ENCODE results near the gene ZFYVE9.

Gene ZFYVE9

DNA sequence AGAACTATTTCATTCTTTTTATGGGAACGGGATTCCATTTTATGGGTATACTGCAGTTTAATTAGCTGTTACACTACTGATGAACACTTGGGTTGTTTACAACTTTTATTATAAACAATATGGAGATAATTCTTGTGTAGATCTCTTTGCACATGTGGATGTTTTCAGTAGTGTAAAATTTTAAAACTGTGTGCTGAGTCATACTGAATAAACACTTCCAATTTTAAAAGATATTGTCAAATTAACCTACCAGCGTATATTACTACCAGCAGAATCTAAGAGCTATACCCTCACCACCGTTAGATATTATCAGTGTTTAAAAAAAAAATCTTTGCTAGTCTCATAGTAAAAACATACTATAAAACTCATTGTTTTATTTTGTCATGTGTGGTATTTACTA, 118.0 kb downstream of the ZFYVE9 start:
- DNase-seq, result no peak

DNA sequence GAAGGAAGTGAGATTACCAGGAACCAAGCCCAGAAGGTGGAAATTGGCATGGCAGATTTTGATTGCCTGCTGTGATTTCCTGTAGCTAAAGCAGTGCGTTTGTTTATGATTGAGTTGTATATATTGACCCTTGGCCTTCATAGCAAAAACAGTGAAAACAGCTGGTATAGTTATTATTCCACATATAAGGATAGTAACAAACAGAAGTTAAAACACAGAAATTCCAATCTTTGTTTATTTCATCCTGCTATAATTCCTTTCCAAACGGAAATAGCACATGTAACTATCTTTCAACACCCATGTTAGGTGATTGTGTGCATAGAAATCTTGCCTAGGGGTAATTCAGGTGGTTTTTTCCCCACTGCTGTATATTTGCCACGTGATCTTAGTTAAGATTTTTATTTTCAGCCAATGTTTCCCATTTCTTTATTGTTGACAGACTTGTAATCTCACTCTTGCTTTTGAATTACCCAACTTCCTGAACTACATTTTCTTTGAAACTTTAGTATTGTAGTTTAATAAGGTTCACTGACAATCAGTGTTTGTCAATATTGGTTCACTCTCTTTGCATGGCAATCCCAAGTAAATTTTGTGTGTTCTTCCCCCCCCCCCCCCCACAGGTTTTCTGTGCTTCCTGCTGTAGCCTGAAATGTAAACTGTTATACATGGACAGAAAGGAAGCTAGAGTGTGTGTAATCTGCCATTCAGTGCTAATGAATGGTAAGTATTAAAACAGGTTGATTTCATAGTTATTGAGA, 121.4 kb downstream of the ZFYVE9 start:
- no peak for DNase-seq

DNA sequence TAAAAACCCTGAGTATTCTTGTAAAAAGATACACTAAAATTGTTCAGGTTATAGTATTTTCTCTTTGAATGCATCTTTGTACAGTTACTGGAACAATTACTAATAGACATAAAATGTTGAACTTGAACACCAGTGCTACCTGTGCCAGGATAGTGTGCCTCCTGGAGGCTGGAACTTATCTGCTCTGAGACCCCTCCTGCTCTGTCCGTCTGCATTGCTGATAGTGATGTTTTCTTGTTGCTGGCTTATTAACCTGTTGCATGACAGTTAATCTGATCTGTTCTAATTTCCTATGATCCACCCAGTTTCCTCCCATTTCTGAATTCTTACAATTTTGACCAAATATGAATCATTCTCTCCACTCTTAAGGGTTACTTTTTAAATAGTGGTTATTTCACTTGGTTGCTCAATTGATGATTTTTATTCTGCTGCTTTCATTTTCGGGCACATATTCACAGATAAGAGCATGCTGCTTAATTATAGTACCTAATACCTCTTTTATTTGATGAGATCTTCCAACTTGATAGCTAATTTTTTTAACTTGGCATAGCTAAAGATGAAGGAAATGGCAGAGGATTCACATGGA, 122.7 kb downstream of the ZFYVE9 start:
- no peak for DNase-seq

DNA sequence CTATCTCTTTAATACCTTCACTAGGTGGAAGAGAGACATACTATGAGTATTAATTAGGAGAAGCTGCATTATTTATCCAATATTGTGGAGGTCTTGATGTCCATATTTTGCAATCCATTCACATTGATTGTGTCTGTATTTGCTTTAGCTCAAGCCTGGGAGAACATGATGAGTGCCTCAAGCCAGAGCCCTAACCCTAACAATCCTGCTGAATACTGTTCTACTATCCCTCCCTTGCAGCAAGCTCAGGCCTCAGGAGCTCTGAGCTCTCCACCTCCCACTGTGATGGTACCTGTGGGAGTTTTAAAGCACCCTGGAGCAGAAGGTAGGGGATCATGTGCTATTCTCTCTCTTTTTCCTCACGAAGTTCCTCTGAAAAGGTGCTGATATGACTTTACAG, 124.6 kb downstream of the ZFYVE9 start:
- no peak for DNase-seq

DNA sequence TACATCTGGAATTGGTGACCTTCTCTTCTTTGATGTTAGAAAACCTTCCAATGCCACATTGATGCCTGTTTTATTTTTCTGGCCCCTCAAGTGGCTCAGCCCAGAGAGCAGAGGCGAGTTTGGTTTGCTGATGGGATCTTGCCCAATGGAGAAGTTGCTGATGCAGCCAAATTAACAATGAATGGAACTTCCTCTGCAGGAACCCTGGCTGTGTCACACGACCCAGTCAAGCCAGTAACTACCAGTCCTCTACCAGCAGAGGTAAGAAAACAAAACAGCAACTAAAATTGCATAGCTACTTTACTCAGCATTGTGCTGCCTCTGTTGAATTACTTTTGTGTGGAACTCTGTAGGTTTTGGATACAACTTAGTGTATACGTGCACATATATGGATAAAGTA, 126.5 kb downstream of the ZFYVE9 start:
- no peak for DNase-seq

DNA sequence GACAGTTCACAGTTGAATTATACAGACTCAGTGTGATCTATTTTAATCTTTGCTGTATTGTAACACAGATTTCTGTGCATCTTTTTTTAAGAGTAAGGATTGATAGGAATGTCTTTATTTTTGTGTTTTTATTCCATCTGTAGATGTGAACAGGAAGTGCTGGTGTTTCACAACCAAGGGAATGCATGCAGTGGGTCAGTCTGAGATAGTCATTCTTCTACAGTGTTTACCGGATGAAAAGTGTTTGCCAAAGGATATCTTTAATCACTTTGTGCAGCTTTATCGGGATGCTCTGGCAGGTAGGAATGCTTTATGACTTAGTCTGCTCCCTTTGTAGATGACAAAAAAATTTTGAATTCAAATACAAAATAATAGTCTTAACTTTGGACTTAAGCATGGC, 139.6 kb downstream of the ZFYVE9 start:
- DNase-seq, result no peak

DNA sequence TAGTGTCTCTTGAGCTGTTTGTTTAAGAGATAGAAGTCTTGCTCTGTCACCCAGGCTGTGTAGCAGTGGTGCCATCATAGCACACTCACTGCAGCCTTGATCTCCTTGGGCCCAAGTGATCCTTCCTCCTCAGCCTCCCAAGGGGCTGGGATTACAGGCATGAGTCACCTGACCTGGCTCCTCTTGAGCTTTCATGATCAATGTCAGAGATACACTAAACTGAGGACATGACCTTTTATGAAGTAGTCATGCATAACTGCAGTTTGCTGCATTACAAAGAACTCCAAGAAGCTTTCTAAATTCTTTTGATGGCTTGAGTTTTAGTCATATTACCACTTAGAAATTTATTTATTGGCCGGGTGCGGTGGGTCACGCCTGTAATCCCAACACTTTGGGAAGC, 146.4 kb downstream of the ZFYVE9 start:
- DNase-seq, result no peak

DNA sequence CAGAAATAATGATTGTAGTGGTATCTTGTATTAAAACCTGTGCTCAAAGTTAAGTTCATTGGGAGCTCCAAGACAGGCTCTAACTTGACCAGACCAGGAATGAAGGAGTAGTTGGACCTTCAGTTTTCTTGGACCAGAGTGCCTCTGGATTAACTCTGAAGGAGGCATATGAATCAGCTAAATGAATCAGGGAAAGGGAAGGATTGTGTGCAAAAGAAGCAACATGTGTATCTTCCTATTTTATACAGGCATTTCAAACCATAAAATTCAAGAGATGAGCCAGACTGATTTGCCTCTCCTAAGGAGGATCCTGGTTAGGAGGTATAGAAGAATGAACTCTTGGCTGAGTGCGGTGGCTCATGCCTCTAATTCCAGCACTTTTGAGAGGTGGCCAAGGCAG, 152.7 kb downstream of the ZFYVE9 start:
- no peak for DNase-seq

DNA sequence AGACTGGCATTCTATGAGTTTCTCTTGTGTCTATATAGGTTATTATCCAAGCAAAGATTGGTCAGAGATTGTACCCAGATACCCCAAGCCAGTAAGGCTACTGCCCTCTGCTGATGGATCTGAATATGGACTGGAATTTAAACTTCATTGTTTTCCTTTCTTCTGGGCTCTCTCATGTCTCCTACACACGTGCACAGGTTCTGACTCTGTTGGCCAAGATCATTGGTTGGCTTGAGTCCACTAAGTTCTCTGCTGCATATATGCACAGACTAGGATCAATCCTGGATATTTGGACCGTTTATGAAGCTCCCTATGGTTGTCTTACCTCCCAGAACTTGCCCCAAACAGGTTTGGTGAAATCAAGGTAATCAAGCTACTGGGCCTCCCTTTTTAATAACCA, 154.5 kb downstream of the ZFYVE9 start:
- DNase-seq, result peak; percentile 2

DNA sequence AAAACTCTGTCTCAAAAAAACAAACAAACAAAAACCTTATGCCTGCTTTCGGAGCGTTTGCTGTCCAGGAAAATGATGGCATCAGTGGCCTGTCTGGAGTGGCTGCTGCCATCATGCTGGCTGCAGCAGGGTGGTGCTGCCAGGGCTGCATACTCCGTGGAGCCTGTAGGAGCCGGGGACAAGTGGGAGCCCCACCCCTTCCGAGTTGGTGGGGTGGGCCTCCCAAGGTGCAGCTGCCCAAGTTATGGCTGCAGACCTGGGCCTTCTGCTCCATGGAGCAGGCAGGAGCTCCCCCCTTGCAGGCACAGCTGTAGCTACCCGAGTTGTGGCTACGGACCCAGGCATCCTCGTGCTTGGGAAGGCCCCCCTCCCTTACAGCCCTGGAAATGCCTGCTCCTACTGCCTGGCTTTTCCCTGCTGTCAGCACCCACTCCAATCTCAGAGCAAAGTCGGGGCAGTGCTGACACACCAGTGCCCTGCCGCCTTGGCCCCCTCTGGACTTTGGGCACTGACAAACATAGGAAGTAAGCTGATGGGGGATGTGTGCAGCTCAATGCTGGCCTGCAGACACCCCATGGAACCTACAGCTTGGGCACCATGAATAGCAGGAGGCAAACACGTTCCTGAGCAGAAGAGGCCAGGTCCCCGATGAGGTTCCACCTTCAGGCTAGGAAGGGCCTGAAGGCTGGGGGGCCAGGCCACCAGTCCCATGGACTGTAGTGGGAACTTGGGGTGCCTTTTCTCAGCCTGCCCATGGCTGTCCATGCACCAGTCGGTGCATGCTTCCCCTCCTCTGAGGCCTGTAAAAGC, 163.7 kb downstream of the ZFYVE9 start:
- no peak for DNase-seq

DNA sequence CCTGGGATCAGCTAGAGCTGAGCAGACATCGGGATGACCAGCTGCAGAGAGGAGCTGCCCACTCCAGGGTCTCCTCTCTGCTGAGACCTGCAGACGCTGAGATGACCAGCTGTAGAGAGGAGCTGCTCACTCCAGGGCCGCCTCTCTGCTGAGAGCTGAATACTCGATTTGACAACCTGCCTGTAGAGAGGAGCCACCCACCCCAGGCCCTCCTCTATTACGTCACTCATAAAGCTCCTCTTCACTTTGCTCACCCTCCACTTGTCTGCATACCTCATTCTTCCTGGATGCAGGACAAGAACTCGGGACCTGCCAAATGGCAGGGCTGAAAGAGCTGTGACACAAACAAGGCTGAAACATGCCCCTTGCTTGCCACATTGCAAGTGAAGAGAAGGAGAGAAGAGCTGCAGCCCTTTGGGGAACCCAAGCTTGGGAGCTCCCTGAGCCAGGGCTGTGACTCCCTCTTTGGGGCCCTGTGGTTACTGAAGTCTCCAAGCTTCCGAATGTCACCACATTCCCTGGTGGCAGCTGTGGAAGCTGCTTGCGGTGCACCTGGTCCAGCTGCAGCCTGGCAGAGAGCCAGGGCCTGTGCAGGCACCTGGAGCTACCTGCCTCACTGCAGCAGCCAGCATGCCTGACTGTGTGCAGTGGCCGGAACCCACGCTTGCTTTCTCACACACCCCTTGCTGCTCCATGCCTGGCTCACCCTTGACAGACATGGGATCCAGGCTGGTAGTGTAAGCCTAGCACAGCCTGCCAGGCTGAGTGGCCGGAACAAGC, 164.5 kb downstream of the ZFYVE9 start:
- DNase-seq, result peak; percentile 87

DNA sequence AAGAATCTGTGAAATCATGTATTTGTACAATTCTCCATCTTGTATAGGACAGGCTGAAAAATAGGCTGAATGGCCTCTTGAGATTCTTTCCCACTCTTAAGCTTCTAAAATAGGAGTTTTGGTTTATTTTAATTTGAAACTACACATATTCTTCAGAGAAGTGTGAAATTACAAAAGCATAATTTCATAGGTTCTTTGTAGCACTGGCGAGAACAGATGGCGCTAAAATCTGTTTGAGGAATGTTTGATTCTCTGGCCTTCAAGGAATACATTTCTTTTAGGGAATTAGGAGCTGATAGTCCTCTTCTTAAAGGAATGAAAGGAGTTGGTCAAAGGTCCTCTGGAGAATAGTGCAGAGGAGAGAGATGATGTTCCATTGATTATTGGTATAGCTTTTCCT, 179.2 kb downstream of the ZFYVE9 start:
- DNase-seq, result no peak

DNA sequence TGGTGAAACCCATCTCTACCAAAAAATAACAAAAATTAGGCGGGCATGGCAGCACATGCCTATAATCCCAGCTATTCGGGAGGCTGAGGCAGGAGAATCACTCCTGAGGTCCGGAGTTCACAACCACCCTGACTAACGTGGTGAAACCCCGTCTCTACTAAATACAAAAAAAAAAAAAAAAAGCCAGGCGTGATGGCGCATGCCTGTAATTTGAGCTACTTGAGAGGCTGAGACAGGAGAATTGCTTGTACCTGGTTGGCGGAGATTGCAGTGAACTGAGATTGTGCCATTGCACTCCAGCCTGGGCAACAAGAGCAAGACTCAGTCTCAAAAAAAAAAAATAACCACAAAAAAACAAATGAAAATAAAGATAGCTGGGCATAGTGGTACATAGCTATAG, 181.8 kb downstream of the ZFYVE9 start:
- peak; percentile 22 for DNase-seq

DNA sequence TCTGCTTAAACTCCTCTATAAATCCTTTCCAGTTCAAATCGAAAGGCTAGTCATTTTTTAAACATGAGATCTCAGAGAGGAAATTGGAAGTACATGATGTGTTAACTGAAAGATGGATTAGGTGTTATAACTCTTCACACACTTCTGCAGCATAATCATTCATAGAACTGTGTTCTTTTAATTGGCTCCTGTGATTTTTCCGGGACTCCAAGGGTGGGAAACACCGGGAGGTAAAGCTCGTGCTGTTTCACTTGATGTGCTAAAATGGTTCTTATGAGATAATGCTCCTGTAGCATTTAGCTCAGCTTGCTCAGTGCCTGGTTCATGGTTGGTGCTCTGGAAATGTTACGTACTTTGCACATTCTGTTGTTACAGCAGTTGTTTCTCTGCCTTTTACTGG, 183.9 kb downstream of the ZFYVE9 start:
- DNase-seq, result no peak

DNA sequence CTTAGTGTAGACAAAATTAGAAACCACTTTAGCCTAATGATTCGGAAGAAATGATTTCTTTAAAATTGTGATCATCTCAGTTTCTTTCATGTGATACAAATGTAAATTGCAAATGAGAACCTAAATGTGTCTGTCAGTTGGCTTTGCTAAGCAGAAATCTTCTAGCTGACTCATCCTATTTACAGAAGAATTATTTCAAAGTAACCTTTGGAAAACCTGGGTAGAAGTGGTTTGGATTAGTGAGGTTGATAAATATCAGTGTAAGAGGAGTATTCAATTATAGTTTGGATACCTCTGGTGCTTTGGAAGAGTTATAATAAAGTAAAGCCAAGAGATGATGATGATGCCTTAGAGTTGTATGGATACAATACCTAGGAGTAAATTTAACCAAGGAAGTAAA, 186.7 kb downstream of the ZFYVE9 start:
- no peak for DNase-seq

DNA sequence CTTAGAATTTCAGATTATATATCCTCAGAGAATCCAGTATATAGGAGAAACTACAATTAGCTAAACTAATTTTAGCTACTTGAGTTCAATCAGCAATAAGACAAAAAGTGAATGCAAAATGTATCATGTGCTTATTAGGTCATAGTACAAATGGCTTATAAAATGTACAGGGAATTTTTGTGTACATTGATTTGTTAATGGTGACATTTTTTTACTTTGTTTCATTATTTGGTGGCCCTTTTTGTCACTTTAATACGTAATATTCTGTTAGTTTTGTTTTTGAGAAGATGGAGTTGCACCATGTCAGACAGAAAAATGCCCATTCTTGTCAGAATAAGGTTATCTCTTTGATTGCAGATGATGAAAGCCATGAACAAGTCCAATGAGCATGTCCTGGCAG, 190.5 kb downstream of the ZFYVE9 start:
- no peak for DNase-seq

DNA sequence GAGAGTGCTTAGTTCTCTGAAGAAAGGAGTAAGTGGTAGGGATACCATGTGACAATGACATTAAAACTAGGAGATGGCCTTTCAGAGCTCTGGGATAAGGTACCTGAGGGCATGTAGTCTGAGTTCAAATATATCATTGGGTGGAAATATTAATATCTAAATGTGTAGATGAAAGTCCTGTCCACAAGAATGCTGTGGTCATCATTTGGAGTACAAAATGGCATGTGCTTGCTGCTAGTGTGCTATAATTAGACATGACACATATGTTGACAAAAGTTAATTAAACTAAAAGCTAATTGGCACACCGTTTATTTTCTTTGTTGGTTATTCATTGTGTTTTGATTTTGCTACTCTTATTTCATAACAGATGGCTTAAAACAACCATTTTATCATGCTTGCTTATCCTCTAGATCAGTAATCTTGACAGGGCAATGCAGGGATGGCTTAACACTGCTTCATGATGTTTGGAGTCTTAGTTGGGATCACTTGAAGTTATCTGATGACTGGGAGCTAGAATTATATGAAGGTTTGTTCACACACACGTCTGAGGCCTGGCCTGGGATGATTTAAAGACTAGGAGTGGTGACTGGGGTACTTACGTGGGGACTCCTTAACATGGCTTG, 193.1 kb downstream of the ZFYVE9 start:
- no peak for DNase-seq

DNA sequence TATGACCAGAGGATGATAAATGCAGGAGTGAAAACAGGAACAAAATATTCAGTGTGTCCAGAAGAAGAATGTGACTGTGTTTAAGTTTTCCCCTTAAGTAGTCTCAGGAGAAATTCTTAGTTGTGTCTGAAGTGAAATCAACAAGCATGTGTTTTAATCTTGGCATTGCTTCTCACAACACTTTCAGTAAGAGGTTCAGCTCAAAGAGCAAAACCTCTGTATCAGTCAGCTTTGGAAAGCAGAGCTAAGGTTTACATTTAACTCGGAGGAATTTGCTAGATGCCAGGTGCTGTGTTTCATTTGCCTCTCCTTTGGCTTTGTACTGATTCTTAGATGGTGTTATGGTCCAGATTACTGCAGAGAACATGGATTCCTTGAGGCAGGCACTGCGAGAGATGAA, 195.6 kb downstream of the ZFYVE9 start:
- no peak for DNase-seq

DNA sequence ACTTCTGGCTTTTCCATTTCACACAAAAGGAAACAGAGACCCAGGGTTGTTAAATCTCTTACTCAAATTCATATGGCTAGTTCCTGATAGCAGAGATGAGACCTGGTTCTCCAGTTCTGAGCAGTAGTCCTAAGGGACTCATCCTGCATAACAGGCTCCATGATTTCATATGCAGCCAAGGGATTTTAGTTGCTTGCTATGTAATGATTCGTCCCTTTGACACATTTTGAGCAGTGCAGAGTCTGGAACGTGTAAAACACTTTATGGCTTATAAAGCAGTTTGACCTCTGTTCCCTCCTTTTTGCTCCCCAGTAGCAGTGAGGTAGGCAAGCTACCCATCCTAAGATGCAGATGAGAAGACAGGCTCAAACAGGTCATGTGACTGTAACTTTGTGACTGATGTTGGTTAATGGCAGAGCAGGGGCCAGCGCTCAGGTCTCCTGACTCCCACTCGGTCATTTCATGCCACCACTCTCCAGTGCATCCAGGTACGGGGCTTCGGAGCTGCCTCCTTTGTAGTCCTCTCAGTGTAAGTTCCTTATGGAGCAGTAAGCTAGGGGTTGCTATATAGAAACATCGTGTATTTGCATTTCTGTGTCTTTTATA, 199.9 kb downstream of the ZFYVE9 start:
- DNase-seq, result no peak

DNA sequence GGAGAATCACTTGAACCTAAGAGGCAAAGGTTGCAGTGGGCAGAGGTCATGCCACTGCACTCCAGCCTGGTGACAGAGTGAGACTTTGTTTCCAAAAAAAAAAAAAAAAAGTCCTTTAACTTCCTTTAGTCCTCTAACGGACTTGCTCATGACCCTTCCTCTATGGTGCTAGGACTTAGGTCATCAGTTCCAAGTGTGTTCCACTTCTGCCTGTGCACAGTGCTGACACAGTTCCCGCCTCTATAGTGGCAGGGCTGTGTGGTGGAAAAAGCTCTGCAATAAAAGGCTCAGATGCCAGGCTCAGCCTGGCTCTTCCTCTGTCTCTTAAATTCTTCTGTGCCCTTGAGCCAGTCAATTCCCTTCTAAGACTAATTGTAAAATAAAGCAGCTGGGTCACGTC, 202.1 kb downstream of the ZFYVE9 start:
- no peak for DNase-seq

DNA sequence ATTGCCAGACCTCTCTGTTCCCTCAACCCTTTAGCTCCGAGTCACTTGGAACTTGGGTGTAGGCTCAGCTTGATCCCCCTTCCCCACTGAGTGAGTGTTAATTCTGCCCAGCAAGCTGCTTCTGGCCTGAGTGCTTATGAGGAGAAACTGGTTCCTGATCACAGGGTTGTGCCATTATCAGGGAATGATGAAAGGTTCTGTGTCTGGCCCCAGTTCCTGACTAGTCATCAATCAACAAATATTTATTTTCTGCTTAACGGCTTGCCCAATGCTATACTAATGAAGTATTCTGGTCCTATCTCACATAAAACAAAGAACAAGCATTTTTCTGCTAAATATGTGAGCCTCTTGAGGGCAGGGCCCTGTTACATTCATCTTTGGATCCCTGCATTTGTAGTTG, 203.4 kb downstream of the ZFYVE9 start:
- DNase-seq, result no peak

DNA sequence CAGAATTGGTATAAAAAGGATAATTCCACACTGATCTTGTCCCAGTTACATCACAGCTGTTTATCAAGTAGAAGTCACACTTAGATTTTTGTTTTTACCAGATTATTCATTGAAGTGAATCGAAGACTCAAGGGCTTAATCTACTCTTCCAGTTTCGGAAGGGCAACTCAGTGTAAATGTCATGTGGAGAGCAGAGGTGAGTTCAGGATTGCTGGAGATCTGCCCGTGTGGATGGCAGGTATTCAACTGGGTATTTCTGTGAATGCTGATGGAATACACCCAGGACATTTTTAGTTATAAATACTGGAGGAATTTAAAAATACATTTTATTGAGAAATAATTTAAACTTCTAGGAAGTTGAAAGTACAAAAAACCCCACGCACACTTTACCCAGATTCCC, 204.8 kb downstream of the ZFYVE9 start:
- DNase-seq, result no peak

Measured in NCI-H510A (cell line).